HG03571 (cell line): ENCODE data around the gene CHSY3.

Experiments used
- ATAC-seq: cut with Tn5 transposase; IDR thresholded peaks from one replicate; pipeline ENCODE4 v1.9.1; 2021; ENCODE audit not compliant: unreplicated experiment

Gene CHSY3

DNA sequence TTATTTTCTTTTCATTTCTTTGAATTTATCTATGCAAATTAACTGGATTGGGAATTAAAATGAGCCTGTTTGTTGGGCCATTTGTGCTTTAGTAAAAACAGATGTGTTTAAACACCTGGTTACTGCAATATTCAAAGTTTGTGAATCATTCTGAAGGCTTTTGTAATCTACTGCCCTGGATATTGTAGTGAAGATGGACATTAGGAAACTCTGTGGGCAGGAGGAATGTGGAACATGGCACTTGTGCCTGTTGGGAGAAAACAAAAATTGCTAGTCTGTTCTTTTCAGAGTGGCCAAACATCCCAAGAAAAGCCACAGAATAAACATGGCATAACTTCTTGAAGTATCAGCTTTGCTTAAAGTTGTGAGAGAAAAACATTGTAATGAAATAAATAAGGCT is 40.8 kb downstream of the CHSY3 start:
- no peak for ATAC-seq

DNA sequence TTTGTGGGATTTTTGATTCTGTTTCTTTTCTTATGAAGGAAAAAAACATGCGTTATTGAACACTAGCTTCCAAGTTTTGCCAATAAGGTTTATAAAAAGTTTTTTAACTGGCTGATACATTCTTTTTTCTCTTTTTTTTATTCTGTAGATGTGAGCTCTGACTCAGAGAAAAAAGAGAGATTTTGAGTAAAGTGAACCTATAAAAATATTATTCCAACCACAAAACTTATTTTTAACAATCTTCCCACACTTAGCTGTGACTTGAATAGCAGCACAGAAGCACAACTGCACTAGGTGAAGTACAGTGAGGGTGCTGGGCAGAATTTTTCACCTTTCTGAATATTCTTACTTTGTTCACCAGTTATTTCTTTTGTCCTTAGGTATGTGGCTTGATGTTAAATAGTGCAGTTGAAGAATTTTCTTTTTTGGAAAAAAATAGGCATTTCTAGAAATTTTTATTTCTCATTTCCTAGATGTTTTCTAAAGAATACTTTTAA is 41.6 kb downstream of the CHSY3 start:
- no peak for ATAC-seq

DNA sequence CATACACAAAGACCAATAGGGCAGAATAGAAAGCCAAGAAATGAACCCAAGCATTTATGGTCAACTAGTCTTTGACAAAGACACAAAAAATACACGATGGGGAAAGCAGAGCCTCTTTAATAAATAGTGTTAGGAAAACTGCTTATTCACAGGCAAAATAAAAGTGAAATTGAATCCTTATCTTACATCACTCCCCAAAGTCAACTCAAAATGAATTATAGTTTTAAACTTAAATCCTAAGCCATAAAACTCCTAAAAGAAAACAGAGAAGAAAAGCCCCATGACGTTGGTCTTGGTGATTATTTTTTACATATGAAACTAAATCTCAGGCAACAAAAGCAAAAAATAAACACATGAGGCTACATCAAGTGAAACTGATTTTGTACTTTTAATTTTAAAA is 46.8 kb downstream of the CHSY3 start:
- ATAC-seq = no peak

DNA sequence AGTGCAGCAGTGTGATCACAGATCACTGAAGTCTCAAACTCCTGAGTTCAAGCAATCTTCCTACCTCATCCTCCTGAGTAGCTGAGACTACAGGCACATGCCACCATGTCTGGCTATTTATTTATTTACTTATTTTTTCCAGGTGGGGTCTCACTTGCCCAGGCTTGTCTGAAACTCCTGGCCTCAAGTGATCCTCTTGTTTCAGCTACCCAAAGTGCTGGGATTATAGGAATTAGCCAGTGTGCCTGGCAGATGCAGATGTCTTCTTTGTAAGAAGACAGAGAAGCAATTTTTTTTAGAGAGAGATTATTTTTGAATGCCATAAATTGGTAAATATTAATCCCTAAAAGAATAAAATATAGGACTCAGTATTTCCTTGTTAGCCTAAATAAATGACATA is 54.3 kb downstream of the CHSY3 start:
- no peak for ATAC-seq

DNA sequence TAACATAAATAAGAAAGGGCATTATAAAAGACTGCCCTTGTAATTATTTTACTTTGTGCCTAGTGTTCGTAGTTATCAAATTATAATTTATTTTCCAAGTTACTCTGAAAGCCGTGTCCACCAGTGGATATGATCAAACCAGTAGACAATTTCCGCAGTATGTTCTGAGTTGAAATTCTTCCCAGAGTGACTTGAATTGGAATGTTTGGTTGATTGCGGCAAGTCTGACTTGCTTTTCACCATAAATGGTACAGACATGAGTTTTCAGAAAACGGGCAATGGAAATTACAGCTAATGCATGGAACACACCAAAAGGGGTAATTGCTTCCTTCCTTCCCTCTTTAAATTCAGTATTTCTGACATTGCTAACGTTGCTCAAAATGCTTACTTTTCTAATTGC is 56.6 kb downstream of the CHSY3 start:
- no peak for ATAC-seq

DNA sequence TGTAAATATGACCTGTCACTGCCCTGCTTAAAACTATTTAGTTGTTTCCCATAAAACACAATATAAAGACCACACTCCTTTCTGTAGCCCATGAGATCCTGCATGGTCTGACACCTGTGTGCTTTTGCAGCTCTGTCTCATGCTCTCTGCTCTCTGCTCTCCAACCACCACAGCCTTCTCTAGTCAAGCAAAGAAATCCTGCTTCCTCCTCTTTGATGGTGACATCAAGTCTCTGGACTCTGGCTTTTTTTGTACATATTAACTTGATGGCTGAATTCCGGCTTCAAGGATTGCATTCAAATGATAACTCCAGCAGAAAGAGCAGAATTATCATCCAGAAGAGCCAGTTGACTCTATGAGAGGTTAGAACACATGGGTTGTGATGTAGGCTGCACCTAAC is 58.2 kb downstream of the CHSY3 start:
- ATAC-seq = no peak

DNA sequence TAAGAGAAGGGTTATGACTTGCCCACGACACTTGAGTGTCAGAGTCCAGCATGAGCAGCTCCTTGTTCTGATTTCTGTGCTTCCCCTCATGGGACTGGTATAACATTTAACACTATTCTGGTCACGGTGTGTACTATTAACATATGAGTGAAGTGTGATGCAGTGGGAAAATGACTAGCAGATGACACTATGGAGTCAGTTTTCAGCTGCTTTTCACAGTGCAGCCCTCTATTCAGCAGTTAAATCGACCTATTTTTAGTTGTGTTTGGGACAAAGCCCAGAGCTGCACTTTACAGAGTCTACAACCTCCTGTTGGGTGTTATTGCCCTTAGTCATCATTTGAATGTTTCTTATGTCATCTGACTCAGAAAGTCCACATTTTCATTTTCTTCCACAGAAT is 59.1 kb downstream of the CHSY3 start:
- ATAC-seq = no peak

DNA sequence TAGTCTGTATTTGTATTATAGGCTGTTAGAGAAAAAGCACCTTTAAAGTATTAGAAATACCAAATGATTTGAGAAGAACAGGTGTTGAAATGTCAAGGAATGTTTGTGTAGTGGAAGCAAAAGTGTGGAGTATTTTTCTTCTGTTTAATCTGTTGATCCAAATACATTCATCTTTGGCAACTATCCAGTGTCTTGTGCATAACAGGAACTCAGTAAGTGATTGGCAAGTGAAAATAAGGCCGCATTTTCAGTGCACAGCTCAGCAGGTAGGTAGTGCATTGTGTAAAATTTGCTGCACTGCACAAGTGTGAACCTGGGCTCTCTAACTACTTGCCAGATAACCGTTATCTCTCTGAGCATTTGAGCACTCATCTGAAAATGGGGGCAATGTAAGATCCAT is 61.8 kb downstream of the CHSY3 start:
- no peak for ATAC-seq

DNA sequence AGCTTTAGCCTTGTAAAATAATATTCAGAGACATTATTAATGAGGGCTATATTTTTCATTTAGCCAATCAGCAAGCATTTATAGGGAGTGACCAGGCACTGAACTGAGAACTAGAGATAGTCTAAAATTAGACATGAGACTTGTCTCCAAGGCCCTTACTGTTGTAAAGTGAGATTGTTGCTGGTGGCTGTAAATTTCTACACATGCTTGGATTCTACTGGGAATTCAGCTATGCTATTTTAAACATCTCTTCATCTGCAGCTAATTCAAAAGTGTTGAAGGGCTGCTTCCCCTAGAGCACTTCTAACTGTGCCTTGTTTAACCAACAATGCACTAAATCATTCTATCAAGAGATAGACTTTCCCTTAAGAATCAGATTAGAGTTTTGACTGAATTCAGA is 67.4 kb downstream of the CHSY3 start:
- no peak for ATAC-seq

DNA sequence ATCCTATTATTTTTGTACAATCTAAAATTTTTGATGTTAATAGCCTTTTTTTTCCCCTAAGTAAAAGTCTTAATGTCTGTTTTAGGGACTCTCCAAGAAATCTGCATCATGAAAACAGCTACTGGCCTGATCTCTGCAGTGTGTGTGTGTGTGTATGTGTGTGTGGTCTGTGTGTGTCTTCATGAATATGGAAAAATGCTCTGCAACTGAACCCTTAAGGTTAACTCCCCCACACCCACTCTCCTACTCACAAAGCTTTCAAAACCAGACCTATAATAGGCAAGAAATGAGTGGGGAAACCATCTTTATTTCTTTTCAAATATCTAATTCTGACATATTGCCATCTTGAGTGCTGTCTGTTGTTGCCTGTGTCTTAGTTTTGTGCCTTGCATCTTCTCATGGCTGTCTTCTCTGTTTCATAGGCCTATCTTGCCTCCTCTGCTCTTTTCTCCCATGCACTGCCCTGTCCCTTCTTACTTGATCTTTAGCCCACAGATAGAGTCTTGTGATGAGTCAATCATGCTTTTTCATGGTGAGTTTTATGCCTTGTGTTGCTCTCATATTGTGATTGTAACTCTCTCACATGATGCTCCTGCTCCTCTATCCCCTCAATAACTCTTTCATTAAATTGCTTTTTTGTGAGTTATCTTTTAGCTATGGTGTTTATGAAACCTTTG is 68.3 kb downstream of the CHSY3 start:
- ATAC-seq = no peak

DNA sequence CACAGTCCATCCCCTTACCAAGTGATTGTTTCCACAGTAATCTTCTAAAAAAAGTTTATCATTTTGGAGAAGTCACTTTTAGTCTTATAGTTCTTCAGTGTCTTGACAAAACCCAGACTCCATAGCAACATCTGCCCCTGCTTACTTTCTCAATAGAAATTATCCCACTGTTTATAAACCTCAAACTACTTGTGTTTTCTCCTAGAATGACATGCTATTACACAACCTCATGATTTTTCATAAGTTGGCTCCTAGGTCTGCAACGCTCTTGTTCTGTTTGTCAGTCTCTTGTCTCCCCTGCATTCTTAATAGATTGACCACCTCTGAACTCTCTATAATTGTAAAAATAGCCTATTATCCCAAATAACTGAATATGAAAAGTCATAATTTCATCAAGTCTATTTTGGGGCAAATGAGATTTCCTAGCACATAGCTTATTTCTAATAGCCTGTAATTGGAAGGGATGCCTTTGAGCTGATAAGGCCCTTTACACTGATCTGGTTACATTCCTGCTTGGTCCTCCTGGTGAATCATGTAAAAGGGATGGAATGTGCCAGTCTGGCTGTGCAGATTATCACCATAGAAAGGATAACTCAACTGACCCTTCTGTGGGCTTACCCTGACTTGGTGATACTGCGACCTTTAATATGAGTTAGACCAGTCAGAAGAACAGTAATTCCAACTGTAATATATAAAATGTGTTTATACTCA is 69.6 kb downstream of the CHSY3 start:
- no peak for ATAC-seq

DNA sequence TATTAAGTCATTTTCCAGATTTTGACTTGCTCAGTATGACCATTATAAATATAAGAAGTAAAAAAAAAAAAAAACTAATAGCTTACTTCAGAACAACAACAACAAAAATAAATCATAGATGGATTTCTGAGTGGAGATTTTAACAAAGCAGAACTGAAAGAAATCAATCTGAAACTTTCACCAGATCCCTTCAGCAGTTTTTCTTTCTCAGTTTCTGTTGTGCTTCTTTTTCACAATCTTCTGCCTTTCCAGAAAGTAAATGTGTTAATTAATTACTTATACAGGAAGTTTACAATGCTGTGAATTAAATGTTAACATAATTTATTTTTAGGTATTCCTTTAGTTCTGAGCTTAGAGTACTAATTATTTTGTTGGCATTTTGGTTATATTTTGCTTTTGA is 73.5 kb downstream of the CHSY3 start:
- ATAC-seq = peak; percentile 97

DNA sequence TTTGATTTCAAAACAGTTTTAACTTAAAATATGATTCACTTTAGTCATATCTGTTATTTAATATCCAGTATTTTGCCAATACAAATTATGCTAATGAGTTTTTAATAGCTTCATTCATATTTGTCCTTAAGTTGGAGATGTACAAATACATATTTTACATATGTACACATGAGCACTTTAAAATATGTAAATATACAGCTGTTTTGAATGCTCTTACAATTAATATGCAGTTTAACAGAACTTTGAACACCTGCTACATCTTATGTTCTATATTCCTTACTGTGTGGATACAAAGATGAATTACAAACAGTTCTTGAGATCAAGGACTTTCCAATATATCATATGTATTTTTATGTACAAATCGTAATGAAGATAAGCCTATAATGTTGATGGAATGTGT is 74.0 kb downstream of the CHSY3 start:
- ATAC-seq = no peak

DNA sequence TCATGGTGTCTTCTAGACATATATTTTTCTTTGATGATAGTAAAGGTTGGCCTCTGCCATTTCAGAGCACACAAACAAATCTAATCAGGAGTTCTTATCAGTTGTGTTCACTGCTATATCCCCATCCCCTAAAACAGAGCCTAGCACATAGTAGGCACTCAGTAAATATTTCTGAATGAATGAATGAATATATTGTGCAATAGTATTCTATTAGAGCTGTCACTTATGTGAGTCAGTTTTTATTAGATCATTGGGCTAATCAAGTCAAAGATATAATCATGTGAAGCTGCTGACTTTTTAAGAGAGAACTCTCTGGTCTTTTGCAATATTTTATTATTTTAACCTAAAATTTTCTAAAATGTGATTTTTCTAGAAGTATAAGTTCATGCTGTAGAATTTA is 84.2 kb downstream of the CHSY3 start:
- no peak for ATAC-seq

DNA sequence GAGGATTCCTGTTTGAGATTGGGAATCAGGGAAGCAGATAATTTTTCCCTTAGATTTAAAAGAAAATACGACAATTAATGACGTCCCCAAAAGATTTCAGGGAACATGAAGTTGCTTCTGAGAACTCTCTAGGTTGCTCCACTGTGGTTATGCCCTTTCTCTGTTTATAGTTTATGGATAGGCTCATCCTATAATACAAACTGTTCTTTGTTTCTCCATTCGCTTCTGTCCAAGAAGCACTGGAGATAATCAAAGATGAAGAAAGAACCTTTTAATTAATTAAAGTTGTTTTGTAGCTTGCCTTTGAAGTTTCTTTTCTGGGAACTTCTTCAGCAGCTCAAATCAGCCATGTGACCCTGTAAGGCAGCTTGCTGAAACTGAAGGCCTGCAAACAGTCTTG is 87.5 kb downstream of the CHSY3 start:
- ATAC-seq = no peak

DNA sequence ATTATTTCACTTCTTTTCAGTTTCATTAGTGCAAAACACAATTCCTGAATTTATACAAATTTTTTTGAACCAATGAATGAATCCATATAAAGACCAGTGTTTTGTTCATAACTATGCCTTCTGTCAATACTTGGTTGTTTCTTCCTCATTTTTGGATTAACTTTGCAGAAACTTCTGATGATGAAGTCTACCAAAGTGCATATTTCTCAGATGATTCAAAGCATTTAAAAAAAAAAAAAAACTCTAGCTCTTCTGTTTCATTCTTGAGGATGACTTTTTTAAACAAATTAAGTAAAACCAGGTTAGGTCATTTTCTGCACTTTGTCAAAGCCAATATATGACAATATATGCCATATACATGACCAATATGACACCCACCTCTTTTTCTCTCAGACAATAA is 92.6 kb downstream of the CHSY3 start:
- no peak for ATAC-seq

DNA sequence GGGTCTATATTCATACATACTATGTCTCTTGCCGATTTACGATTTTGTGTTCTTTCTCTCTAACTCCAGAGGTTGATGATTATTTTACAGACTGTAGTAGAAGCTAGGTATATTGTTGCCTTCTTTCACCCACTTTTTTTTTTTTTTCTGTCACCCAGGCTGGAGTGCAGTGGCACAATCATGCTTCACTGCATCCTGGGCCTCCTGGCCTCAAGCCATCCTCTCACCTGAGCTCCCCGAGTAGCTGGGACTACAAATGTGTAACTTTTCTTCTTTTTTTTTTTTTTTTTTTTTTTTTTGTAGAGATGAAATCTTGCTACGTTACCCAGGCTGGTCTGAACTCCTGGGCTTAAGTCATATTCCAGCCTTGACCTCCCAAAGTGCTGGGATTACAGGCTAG is 96.2 kb downstream of the CHSY3 start:
- ATAC-seq = no peak

DNA sequence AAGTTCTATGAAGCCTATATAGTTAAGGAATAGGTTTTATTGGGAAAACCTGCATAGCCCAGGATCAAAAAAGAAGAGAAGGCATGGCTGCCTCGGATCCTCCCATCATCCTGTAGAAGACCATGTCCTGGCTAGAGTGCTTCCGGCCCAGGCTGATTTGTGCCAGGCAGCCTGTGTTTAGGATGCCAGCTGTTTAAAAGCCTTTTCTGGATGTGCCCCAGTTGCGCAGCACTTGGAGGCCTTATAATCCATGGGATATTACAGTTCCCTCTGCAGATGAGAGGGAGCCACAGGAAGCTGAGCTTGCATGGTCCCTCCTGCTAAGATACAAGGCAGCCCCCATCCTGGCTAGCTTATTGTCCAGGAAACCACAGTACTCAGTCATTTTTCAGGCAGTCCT is 97.9 kb downstream of the CHSY3 start:
- ATAC-seq = no peak

DNA sequence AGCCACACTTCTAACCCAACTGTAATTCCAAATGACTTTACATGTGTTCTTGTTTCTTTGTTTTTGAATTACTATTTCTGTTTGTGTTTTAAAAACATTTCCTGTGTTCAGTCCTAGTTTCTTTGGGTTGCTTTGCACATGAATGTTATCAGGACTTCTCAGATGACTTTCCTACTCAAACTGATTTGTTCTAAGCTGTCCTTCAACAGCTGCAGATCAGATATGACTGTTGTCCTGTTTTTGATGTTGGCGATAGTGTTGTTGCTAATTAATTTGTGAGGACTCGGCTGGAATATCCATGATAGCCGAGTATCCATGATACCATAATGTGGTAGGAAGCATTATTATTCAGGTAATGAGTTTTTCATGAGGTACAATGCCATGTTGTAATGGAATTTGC is 98.6 kb downstream of the CHSY3 start:
- no peak for ATAC-seq

DNA sequence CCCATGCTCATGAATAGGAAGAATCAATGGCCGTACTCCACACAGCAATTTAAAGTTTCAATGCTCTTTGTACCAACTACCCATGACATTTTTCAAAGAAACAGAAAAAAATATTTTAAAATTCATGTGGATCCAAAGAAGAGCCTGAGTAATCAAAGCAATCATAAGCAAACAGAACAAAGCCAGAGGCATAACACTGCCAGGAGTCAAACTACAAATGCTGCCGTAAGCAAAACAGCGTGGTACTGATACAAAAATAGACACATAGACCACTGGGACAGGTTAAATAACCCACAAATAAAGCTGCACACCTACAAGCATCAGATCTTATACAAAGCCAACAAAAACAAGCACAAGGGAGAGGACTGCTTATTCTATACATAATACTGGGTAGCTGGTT is 107.7 kb downstream of the CHSY3 start:
- ATAC-seq = no peak

DNA sequence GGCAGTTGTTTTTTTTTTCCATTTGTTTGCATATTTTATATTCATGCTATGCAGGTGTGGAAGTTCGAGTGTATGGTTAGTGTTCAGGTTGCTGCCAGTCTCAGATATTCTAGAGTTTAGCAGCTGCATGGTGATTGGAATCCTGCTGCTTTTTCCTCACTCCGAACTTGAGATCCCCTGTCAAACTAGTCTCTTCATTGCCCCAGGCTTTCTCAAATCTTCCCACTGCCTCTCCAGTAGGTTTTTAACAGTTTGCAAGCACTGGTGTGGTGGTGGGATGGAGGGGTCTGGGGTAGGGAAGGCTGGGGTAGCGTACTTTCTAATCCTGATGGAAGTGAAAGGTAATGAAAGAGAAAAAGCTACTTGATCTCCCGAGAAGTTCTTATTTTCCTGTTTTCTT is 112.9 kb downstream of the CHSY3 start:
- ATAC-seq = no peak

DNA sequence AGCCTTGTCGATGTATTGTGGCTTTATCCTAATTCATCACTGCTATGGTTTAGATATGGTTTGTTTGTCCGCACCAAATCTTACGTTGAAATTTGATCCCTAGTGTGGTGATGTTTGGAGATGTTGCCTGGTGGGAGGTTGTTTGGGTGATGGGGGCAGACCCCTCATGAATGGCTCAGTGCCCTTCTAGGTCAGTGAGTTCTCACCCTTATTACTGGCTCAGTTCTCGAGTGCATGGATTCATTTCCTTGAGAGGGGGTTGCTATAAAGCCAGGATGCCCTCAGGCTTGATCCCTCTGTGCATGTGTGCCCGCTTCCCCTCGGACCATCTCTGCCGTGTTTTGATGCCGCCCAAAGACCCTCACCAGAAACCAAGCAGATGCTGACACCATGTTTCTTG is 114.4 kb downstream of the CHSY3 start:
- ATAC-seq = no peak

DNA sequence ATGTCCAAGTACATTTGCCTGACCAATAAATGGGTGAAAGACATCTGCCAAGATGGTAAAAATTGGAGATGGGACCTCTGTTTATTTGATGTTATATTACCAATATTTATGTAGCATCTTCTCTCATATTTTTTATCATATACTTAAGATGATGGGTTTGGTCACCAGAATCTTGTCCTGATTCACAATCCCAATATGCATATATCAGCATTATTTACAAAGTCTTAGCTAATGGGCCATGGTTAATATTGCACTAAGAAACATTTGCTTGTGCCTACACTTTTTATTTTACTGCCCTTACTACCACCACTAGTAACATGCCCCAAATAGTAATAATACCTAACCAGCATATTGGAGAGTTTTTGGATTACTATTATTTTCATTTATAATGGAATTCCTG is 116.7 kb downstream of the CHSY3 start:
- no peak for ATAC-seq
